ENCODE measurements around the gene FRMD1.

DNA sequence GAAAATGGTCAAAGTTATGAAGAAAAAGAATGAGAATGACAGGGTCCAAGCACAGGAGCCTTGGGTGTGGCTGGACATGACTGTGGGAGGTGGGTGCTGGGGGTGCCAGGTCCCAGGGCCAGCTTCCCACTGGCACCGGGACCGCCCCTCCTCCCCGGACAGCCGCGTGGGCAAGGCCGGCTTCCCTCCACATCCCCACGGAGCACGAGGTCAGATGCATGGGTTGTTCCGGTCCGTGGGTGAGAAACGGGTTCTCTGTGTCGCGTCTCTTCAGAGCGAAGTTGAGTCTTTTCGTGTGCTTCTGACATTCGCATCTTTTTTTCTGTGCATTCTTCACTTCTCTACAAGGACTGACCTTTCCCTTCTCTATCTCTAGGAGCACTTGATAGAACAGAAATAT is 51.5 kb downstream of the FRMD1 start:
- TF ChIP-seq, protein P1, sequence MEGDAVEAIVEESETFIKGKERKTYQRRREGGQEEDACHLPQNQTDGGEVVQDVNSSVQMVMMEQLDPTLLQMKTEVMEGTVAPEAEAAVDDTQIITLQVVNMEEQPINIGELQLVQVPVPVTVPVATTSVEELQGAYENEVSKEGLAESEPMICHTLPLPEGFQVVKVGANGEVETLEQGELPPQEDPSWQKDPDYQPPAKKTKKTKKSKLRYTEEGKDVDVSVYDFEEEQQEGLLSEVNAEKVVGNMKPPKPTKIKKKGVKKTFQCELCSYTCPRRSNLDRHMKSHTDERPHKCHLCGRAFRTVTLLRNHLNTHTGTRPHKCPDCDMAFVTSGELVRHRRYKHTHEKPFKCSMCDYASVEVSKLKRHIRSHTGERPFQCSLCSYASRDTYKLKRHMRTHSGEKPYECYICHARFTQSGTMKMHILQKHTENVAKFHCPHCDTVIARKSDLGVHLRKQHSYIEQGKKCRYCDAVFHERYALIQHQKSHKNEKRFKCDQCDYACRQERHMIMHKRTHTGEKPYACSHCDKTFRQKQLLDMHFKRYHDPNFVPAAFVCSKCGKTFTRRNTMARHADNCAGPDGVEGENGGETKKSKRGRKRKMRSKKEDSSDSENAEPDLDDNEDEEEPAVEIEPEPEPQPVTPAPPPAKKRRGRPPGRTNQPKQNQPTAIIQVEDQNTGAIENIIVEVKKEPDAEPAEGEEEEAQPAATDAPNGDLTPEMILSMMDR (conservative IDR thresholded peaks at IDR 0.05; ENCODE audit: low read depth, low read length): no peak
- TF ChIP-seq EZH2 (IDR thresholded peaks at IDR 0.05; ENCODE audit: low read length, unreplicated experiment) (no peak), EZH2phosphoT487 (IDR thresholded peaks at IDR 0.05; ENCODE audit: borderline replicate concordance, low read length) (no peak)
